Neural cell (in vitro differentiated cells): Measurements from ENCODE around the gene KIF21B. TPM values are rescaled to one million over a fixed set of nuclear protein-coding genes. Genes with fewer than 3 reads are reported as not detected.
A peak's percentile ranks its signal among the peaks of the same experiment; 100 is the strongest.

Source experiments
- H2AFZ ChIP-seq: fragments of 200-600, 300-800 bp; sonication (generic), shearing (Covaris generic); 2 replicates; pipeline ENCODE4 v1.6.0; 2014; ENCODE audit warnings: low read depth, mild to moderate bottlenecking, antibody characterized with exemption, low read length, moderate library complexity
- H3F3A ChIP-seq: fragments of 200-600 bp; shearing (Covaris generic); 2 replicates; pipeline ENCODE4 v1.6.1; 2016; ENCODE audit warnings: mild to moderate bottlenecking, moderate library complexity, mixed read lengths, antibody characterized with exemption, low read length; ENCODE audit not compliant: insufficient read depth, poor library complexity, severe bottlenecking
- H3K27ac ChIP-seq: fragments of 200-600, 300-800 bp; sonication (generic), shearing (Covaris generic); 2 replicates; pipeline ENCODE4 v1.5.1; 2014; ENCODE audit warnings: mild to moderate bottlenecking, low read length, moderate library complexity
- H3K27me3 ChIP-seq: fragments of 300-800, 200-600 bp; sonication (generic), shearing (Covaris generic); 2 replicates; pipeline ENCODE4 v1.6.0; 2014; ENCODE audit warnings: mild to moderate bottlenecking, low read depth, low read length, moderate library complexity; ENCODE audit not compliant: insufficient read depth
- H3K36me3 ChIP-seq: fragments of 300-800, 200-600 bp; sonication (generic), shearing (Covaris generic); 2 replicates; pipeline ENCODE4 v1.5.1; 2014; ENCODE audit warnings: mild to moderate bottlenecking, antibody characterized with exemption, low read length, moderate library complexity; ENCODE audit not compliant: insufficient read depth
- H3K4me2 ChIP-seq: fragments of 300-800, 200-600 bp; sonication (generic), shearing (Covaris generic); 2 replicates; pipeline ENCODE4 v1.6.0; 2014; ENCODE audit warnings: mild to moderate bottlenecking, low read length
- H3K4me3 ChIP-seq: fragments of 300-800, 200-600 bp; sonication (generic), shearing (Covaris generic); 2 replicates; pipeline ENCODE4 v1.5.1; 2014; ENCODE audit warnings: mild to moderate bottlenecking, low read length, moderate library complexity
- H3K79me2 ChIP-seq: fragments of 200-600 bp; shearing (Covaris generic); replicated peaks from 2 replicates; pipeline ENCODE4 v1.6.0; 2014; ENCODE audit warnings: mild to moderate bottlenecking, low read length, moderate library complexity; ENCODE audit not compliant: insufficient read depth
- H3K9ac ChIP-seq: fragments of 300-800, 200-600 bp; sonication (generic), shearing (Covaris generic); 2 replicates; pipeline ENCODE4 v1.6.1; 2016; ENCODE audit warnings: mild to moderate bottlenecking, low read length, mixed read lengths
- H3K9me2 ChIP-seq: fragments of 200-600 bp; shearing (Covaris generic); 2 replicates; pipeline ENCODE4 v1.6.1; 2016; ENCODE audit warnings: mild to moderate bottlenecking, low read length, mixed read lengths; ENCODE audit not compliant: insufficient read depth
- H3K9me3 ChIP-seq: fragments of 200-600, 300-800 bp; sonication (generic), shearing (Covaris generic); 2 replicates; pipeline ENCODE4 v1.6.1; 2016; ENCODE audit warnings: mild to moderate bottlenecking, mixed run types, low read length, moderate library complexity, mixed read lengths
- H4K20me1 ChIP-seq: fragments of 200-600 bp; shearing (Covaris generic); 2 replicates; pipeline ENCODE4 v1.6.1; 2016; ENCODE audit warnings: mild to moderate bottlenecking, mixed run types; ENCODE audit not compliant: insufficient read depth
- EP300 ChIP-seq: fragments of 450-650 bp; conservative IDR thresholded peaks from 2 replicates; pipeline ENCODE4 v1.6.1; 2014; ENCODE audit warnings: antibody characterized with exemption, mild to moderate bottlenecking, moderate library complexity; ENCODE audit not compliant: poor library complexity, severe bottlenecking
- EZH2 ChIP-seq: fragments of 200-600, 300-800 bp; shearing (Covaris generic), sonication (generic); IDR thresholded peaks from 2 replicates; pipeline ENCODE4 v1.6.1; 2014; ENCODE audit warnings: antibody characterized with exemption, low read length, borderline replicate concordance, mild to moderate bottlenecking; ENCODE audit not compliant: insufficient read depth, poor library complexity, severe bottlenecking
- MXI1 ChIP-seq: fragments of 450-650 bp; conservative IDR thresholded peaks from 2 replicates; pipeline ENCODE4 v1.6.1; 2014; ENCODE audit warnings: antibody characterized with exemption, mild to moderate bottlenecking; ENCODE audit not compliant: poor library complexity, severe bottlenecking
- POLR2AphosphoS5 ChIP-seq: IDR thresholded peaks from 2 replicates; pipeline ENCODE4 v1.6.1; 2012
- RAD21 ChIP-seq: fragments of 450-650 bp; conservative IDR thresholded peaks from 2 replicates; pipeline ENCODE4 v1.6.1; 2014; ENCODE audit warnings: antibody characterized with exemption, mild to moderate bottlenecking, moderate library complexity
- SMC3 ChIP-seq: fragments of 450-650 bp; conservative IDR thresholded peaks from 2 replicates; pipeline ENCODE4 v1.6.1; 2014; ENCODE audit warnings: antibody characterized with exemption, mild to moderate bottlenecking, moderate library complexity; ENCODE audit not compliant: poor library complexity
- TAF1 ChIP-seq: IDR thresholded peaks from 2 replicates; pipeline ENCODE4 v1.6.1; 2012; ENCODE audit warnings: low read depth
- polyA plus RNA-seq: library from polyadenylated mRNA; depleted of rRNA; stranded (reverse); fragments of >200 nt; gene quantifications from 2 replicates; pipeline ENCODE4 v1.2.3, GENCODE V29; 2014
- TF ChIP-seq, protein P1 (sequence below): fragments of 450-650 bp; IDR thresholded peaks from 2 replicates; pipeline ENCODE4 v1.5.1; 2014; ENCODE audit warnings: antibody characterized with exemption, mild to moderate bottlenecking, moderate library complexity; ENCODE audit not compliant: poor library complexity, severe bottlenecking
- TF ChIP-seq, protein P2 (sequence below): IDR thresholded peaks from 2 replicates; pipeline ENCODE4 v1.6.1; 2012; ENCODE audit warnings: borderline replicate concordance

The KIF21B gene
- polyA plus RNA-seq, 1 donor from 2014 or later, result 53.7 TPM

DNA sequence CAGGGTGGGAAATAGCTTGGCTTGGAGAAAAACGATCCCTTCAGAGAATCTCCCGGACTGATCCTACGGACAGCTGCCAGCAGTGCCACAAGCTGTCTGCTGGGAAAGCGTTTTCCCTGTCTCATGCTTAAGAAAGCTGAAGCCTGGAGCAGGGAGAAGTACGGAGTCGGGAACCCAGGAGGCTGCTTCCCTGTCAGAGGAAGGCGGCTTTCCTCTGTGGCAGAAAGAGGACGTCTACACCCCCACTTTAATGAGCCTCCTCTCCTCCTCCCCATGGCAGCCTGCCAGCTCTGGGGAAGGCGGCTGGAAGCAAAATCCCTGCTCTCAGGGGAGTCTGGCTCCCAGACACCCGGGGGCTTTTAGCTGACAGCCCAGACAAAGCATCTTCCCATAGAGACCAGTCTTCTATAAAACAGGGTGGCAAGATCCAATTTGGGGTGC lies 7.3 kb downstream of the KIF21B start:
- Histone ChIP-seq H3F3A (no peaks in the 10 kb centered on the region), H3K27ac (no peak overlapping the region), H3K4me2 (no peak overlapping the region), H3K9ac (peak overlapping the region; percentile 34), H3K4me3 (peak overlapping the region; percentile 51), H4K20me1 (peaks cover 87% of the 10 kb centered on the region), H3K9me3 (no peaks in the 10 kb centered on the region), H2AFZ (no peak overlapping the region), H3K27me3 (no peaks in the 10 kb centered on the region), H3K79me2 (peaks cover 96% of the 10 kb centered on the region), H3K36me3 (no peaks in the 10 kb centered on the region), H3K9me2 (no peaks in the 10 kb centered on the region)
- TF ChIP-seq POLR2AphosphoS5, result peak; percentile 9
- TF ChIP-seq SMC3, result no peak

DNA sequence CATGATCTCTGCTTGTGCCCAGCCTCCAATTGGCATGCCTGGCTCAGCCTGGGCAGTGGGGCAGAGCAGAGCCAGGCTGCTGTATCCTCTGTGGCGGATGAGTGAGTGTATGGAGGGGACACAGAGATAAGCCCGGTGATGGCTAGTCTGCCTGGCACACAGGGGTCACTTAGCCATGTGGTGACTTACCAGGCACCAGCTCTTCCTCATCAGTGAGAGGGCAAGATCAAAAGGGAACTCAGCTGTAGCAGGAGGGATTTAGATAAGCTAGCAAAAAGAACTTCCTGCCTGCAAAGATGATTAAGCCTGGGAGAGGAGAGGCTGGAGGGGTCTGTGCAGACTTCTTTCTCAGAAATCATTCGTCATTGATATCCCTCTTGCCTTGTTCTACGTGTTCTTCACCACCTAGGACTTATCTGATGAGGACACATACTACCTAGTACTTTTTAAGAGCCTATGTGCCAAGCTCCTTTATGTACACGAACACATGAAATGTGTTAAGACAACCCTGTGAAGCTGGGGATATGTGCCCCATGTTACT lies 7.9 kb downstream of the KIF21B start:
- no peak overlapping the region for H3K27ac ChIP-seq
- H3K79me2 ChIP-seq, result peaks cover 96% of the 10 kb centered on the region
- TF ChIP-seq EZH2, result no peak
- no peak for TF ChIP-seq TAF1
- TF ChIP-seq, protein P1, sequence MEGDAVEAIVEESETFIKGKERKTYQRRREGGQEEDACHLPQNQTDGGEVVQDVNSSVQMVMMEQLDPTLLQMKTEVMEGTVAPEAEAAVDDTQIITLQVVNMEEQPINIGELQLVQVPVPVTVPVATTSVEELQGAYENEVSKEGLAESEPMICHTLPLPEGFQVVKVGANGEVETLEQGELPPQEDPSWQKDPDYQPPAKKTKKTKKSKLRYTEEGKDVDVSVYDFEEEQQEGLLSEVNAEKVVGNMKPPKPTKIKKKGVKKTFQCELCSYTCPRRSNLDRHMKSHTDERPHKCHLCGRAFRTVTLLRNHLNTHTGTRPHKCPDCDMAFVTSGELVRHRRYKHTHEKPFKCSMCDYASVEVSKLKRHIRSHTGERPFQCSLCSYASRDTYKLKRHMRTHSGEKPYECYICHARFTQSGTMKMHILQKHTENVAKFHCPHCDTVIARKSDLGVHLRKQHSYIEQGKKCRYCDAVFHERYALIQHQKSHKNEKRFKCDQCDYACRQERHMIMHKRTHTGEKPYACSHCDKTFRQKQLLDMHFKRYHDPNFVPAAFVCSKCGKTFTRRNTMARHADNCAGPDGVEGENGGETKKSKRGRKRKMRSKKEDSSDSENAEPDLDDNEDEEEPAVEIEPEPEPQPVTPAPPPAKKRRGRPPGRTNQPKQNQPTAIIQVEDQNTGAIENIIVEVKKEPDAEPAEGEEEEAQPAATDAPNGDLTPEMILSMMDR, result no peak
- no peak for TF ChIP-seq POLR2AphosphoS5
- TF ChIP-seq, protein P2, sequence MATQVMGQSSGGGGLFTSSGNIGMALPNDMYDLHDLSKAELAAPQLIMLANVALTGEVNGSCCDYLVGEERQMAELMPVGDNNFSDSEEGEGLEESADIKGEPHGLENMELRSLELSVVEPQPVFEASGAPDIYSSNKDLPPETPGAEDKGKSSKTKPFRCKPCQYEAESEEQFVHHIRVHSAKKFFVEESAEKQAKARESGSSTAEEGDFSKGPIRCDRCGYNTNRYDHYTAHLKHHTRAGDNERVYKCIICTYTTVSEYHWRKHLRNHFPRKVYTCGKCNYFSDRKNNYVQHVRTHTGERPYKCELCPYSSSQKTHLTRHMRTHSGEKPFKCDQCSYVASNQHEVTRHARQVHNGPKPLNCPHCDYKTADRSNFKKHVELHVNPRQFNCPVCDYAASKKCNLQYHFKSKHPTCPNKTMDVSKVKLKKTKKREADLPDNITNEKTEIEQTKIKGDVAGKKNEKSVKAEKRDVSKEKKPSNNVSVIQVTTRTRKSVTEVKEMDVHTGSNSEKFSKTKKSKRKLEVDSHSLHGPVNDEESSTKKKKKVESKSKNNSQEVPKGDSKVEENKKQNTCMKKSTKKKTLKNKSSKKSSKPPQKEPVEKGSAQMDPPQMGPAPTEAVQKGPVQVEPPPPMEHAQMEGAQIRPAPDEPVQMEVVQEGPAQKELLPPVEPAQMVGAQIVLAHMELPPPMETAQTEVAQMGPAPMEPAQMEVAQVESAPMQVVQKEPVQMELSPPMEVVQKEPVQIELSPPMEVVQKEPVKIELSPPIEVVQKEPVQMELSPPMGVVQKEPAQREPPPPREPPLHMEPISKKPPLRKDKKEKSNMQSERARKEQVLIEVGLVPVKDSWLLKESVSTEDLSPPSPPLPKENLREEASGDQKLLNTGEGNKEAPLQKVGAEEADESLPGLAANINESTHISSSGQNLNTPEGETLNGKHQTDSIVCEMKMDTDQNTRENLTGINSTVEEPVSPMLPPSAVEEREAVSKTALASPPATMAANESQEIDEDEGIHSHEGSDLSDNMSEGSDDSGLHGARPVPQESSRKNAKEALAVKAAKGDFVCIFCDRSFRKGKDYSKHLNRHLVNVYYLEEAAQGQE, result no peak
- TF ChIP-seq RAD21, result no peak
- no peak for TF ChIP-seq MXI1
- TF ChIP-seq EP300, result no peak
- TF ChIP-seq SMC3, result no peak
- H2AFZ ChIP-seq, result no peak overlapping the region
- peak overlapping the region; percentile 51 for H3K4me3 ChIP-seq
- H3K27me3 ChIP-seq, result no peaks in the 10 kb centered on the region
- no peaks in the 10 kb centered on the region for H3K9me3 ChIP-seq
- no peak overlapping the region for H3K4me2 ChIP-seq
- H4K20me1 ChIP-seq, result peaks cover 90% of the 10 kb centered on the region
- no peaks in the 10 kb centered on the region for H3K36me3 ChIP-seq
- no peaks in the 10 kb centered on the region for H3K9me2 ChIP-seq
- H3K9ac ChIP-seq, result peak overlapping the region; percentile 34
- no peaks in the 10 kb centered on the region for H3F3A ChIP-seq

DNA sequence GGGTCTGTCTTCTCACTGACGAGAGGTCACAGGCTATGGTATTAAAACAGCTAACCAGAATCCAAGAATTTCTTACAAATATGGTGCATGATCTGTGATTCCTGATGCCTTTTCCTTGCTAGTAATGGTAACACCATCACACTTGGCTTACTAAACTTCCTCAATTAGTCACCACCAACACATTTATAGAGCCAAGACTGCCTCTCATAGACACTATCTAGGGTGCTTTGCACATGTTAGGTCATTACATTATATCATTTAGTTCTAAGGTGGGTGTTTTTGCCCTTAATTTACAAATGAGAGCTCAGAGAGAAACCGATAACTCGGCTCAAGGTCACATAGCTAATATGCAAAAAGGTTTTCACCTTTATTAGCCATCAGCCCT lies 8.7 kb downstream of the KIF21B start:
- H3K9me2 ChIP-seq, result no peaks in the 10 kb centered on the region
- peaks cover 90% of the 10 kb centered on the region for H4K20me1 ChIP-seq
- no peaks in the 10 kb centered on the region for H3K27me3 ChIP-seq
- no peaks in the 10 kb centered on the region for H3F3A ChIP-seq
- H2AFZ ChIP-seq, result no peak overlapping the region
- no peak for TF ChIP-seq MXI1
- no peak for TF ChIP-seq POLR2AphosphoS5
- TF ChIP-seq, protein P2, result no peak
- TF ChIP-seq, protein P1, result no peak
- no peak for TF ChIP-seq RAD21
- TF ChIP-seq TAF1, result no peak
- no peak for TF ChIP-seq SMC3
- no peak for TF ChIP-seq EZH2
- no peak for TF ChIP-seq EP300
- H3K4me2 ChIP-seq, result no peak overlapping the region
- no peaks in the 10 kb centered on the region for H3K9me3 ChIP-seq
- no peak overlapping the region for H3K9ac ChIP-seq
- H3K27ac ChIP-seq, result no peak overlapping the region
- H3K36me3 ChIP-seq, result no peaks in the 10 kb centered on the region
- peak overlapping the region; percentile 51 for H3K4me3 ChIP-seq
- peaks cover 96% of the 10 kb centered on the region for H3K79me2 ChIP-seq
